Progenitor cell of endocrine pancreas (in vitro differentiated cells): ENCODE measurements around the gene HID1. TPM values are rescaled to one million over a fixed set of nuclear protein-coding genes. Genes with fewer than 3 reads are reported as not detected.

ENCODE experiments used
- DNase-seq: peaks from one replicate; pipeline ENCODE4 v3.0.0; 2021; ENCODE audit warnings: low spot score; ENCODE audit not compliant: unreplicated experiment
- H3K27ac Mint-ChIP-seq: 2 replicates; pipeline ENCODE4 v1.8.0; 2021; ENCODE audit warnings: mild to moderate bottlenecking, moderate library complexity, mixed read lengths
- H3K27me3 Mint-ChIP-seq: 2 replicates; pipeline ENCODE4 v1.8.0; 2021; ENCODE audit warnings: mixed read lengths
- H3K36me3 Mint-ChIP-seq: 2 replicates; pipeline ENCODE4 v1.8.0; 2022; ENCODE audit warnings: mixed read lengths; ENCODE audit not compliant: insufficient read depth
- H3K4me1 Mint-ChIP-seq: 2 replicates; pipeline ENCODE4 v1.8.0; 2021; ENCODE audit warnings: low read depth, mixed read lengths
- H3K4me3 Mint-ChIP-seq: 2 replicates; pipeline ENCODE4 v1.8.0; 2021; ENCODE audit warnings: low read depth, mild to moderate bottlenecking, moderate library complexity, mixed read lengths
- H3K9me3 Mint-ChIP-seq: 2 replicates; pipeline ENCODE4 v1.8.0; 2021; ENCODE audit warnings: low read depth, mixed read lengths
- total RNA-seq: library from RNA; stranded (reverse); gene quantifications from 2 replicates; pipeline ENCODE4 v1.2.1, GENCODE V29; 2021
- TF ChIP-seq, protein P1 (sequence below): fragments of 200-600 bp; sonication (generic); IDR thresholded peaks from one replicate; pipeline ENCODE4 v1.5.0; 2021; ENCODE audit warnings: antibody characterized with exemption, mild to moderate bottlenecking; ENCODE audit not compliant: unreplicated experiment

The HID1 gene
- total RNA-seq, 1 donor from 2014 or later: 101 TPM

DNA sequence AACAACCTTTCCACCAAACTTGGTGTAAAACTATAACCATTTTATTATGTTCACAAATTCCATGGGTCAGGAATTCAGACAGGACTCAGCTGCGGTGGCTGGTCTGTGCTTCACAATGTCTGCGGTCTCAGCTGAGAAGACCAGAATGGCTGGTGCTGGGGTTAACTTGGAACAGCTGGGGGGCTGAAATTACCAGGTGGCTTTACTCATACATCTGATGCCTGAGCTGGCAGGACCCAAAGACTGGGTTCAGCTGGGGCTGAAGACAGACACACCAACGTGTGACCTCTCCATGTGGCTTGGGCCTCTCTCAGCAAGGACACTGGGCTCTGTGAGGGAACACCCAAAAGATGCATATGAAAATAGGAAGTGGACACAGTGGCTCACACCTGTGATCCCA is 5.7 kb upstream of the HID1 start:
- Mint-ChIP-seq H3K27me3 (peaks cover 22% of the 10 kb centered on the region), H3K4me3 (no peak overlapping the region), H3K27ac (no peak overlapping the region), H3K9me3 (no peaks in the 10 kb centered on the region), H3K4me1 (peaks cover 10% of the 10 kb centered on the region), H3K36me3 (no peaks in the 10 kb centered on the region)
- DNase-seq: no peak
- TF ChIP-seq, protein P1, sequence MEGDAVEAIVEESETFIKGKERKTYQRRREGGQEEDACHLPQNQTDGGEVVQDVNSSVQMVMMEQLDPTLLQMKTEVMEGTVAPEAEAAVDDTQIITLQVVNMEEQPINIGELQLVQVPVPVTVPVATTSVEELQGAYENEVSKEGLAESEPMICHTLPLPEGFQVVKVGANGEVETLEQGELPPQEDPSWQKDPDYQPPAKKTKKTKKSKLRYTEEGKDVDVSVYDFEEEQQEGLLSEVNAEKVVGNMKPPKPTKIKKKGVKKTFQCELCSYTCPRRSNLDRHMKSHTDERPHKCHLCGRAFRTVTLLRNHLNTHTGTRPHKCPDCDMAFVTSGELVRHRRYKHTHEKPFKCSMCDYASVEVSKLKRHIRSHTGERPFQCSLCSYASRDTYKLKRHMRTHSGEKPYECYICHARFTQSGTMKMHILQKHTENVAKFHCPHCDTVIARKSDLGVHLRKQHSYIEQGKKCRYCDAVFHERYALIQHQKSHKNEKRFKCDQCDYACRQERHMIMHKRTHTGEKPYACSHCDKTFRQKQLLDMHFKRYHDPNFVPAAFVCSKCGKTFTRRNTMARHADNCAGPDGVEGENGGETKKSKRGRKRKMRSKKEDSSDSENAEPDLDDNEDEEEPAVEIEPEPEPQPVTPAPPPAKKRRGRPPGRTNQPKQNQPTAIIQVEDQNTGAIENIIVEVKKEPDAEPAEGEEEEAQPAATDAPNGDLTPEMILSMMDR: no peak

- H3K4me1 Mint-ChIP-seq: peaks cover 15% of the 10 kb centered on the region
- no peaks in the 10 kb centered on the region for H3K36me3 Mint-ChIP-seq
- no peak overlapping the region for H3K4me3 Mint-ChIP-seq
- no peaks in the 10 kb centered on the region for H3K9me3 Mint-ChIP-seq
- peaks cover 26% of the 10 kb centered on the region for H3K27me3 Mint-ChIP-seq
- DNase-seq: no peak
- H3K27ac Mint-ChIP-seq: no peak overlapping the region
- TF ChIP-seq, protein P1: no peak
These were observed 5.2 kb upstream of the HID1 start for GRCh38 chr17:74977802-74978201.

DNA sequence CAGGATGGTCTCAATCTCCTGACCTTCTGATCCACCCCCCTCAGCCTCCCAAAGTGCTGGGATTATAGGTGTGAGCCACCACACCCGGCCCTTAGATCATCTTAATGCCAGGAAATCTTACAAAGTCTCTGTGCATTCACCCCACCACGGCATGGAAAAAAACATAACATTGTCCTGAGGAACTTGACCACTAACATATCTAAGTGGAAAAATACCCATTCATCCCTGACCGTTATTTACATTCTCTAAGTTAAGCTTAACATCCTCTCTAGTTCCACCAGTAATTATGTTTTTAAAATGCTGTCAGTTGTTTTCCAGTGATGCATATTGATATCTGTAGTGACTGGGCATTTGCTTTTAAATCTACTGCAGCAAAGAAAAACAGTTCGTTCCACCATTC is 3.4 kb upstream of the HID1 start:
- DNase-seq: no peak
- peaks cover 17% of the 10 kb centered on the region for H3K4me1 Mint-ChIP-seq
- H3K36me3 Mint-ChIP-seq: no peaks in the 10 kb centered on the region
- no peaks in the 10 kb centered on the region for H3K9me3 Mint-ChIP-seq
- H3K27me3 Mint-ChIP-seq: peaks cover 26% of the 10 kb centered on the region
- H3K27ac Mint-ChIP-seq: no peak overlapping the region
- no peak overlapping the region for H3K4me3 Mint-ChIP-seq
- TF ChIP-seq, protein P1: no peak

DNA sequence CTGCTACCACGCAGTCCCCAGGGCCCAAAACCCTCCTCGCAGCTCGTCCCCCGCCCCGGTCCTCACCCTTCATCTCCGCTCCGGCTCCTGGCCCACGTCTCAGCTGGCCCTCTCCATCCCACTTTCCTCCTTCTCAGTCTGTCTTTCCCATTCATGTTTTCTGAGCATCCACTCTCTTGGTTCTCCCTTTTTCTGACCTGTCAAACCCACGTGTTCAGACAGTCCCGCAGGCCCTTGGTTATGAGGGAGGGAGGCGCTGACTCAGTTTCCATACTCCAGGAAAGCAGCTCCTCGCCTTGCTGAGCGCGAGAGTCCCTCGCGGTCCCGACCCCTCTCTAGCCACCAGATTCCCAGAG is 392 bp upstream of the HID1 start:
- H3K9me3 Mint-ChIP-seq: no peaks in the 10 kb centered on the region
- no peak for DNase-seq
- peaks cover 28% of the 10 kb centered on the region for H3K4me1 Mint-ChIP-seq
- peak overlapping the region; percentile 81 for H3K4me3 Mint-ChIP-seq
- H3K27ac Mint-ChIP-seq: peak overlapping the region; percentile 64
- H3K27me3 Mint-ChIP-seq: peaks cover 18% of the 10 kb centered on the region
- TF ChIP-seq, protein P1: no peak
- H3K36me3 Mint-ChIP-seq: no peaks in the 10 kb centered on the region

DNA sequence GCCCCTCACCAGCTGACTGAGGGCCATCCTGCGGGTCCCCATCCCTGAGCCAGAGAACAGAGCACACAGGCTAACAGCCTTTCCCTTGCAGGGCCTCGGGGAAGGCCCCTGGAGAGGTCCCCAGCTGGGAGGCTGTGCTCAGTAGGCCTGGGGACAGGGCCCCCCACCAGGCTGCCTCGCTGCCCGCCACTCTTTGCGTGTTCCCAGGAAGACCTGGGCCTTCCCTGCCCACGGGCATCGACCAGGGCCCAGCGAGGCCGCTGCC is 785 bp downstream of the HID1 start:
- Mint-ChIP-seq H3K4me3 (peak overlapping the region; percentile 81), H3K9me3 (no peaks in the 10 kb centered on the region), H3K4me1 (peaks cover 28% of the 10 kb centered on the region), H3K27me3 (peaks cover 16% of the 10 kb centered on the region), H3K27ac (peak overlapping the region; percentile 80), H3K36me3 (no peaks in the 10 kb centered on the region)
- DNase-seq: no peak
- TF ChIP-seq, protein P1: no peak
